HG03025 (cell line): Measurements from ENCODE around the gene OVOL3.

ENCODE experiments used
- ATAC-seq: cut with Tn5 transposase; IDR thresholded peaks from one replicate; pipeline ENCODE4 v1.9.1; 2021; ENCODE audit warnings: mild to moderate bottlenecking, moderate library complexity; ENCODE audit not compliant: unreplicated experiment, low FRiP score

Gene OVOL3

GRCh38 chr19:36152352-36153091 is 41.6 kb downstream of the OVOL3 start, which contains the start of gene COX7A1:
TSS of gene COX7A1 (minus strand) at chr19:36152447. CDS start at chr19:36152407, 40 bp downstream.
- no peak for ATAC-seq

GRCh38 chr19:36153126-36153525 is 42.2 kb downstream of the OVOL3 start:
- no peak for ATAC-seq

DNA sequence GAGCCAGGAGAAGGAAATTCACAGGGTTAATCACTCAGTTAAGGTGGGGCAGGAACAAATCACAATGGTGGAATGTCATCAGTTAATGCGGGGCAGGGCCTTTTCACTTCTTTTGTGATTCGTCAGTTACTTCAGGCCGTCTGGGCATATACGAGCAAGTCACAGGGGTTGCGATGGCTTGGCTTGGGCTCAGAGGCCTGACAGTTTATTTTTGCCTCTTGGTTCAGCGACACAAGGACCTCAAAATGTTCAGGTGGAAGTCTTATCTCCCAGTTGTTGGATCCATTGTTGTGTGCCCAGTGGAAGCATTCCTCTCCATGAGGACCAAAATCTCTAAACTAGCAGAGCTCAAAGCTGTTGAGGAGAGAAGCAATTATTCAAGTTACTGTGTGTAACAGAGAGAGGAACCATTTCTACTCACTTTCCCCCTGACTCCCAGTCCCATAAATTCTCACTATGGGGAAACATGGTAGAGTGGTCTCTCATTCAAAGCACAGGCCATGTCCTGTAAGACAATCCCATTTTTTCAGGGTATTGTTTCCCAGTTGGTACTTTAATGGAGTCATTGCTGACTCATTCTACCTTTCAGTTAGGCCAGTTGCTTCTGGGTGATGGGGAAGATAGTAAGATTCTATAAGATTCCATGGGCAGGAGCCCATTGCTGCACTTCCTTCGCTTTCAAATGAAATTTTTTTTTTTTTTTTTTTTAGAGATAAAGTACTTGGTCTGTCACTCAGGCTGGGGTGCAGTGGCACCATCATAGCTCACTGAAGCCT is 50.1 kb downstream of the OVOL3 start:
- ATAC-seq, result no peak
